ENCODE measurements around the gene C16orf78.

C16orf78 gene

GRCh38 chr16:49410226-49410625 lies 36.6 kb downstream of the C16orf78 start:
- CTCF ChIA-PET: interaction anchor here (1.2 to 3.4 kb wide), 4 partner anchors 10 to 512 kb away, joined by 3 to 15 read pairs (median 3); no protein-coding TSS in a partner anchor
- TF ChIP-seq, protein P1, sequence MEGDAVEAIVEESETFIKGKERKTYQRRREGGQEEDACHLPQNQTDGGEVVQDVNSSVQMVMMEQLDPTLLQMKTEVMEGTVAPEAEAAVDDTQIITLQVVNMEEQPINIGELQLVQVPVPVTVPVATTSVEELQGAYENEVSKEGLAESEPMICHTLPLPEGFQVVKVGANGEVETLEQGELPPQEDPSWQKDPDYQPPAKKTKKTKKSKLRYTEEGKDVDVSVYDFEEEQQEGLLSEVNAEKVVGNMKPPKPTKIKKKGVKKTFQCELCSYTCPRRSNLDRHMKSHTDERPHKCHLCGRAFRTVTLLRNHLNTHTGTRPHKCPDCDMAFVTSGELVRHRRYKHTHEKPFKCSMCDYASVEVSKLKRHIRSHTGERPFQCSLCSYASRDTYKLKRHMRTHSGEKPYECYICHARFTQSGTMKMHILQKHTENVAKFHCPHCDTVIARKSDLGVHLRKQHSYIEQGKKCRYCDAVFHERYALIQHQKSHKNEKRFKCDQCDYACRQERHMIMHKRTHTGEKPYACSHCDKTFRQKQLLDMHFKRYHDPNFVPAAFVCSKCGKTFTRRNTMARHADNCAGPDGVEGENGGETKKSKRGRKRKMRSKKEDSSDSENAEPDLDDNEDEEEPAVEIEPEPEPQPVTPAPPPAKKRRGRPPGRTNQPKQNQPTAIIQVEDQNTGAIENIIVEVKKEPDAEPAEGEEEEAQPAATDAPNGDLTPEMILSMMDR (IDR thresholded peaks at IDR 0.05; ENCODE audit: control extremely low read depth, extremely low read depth, low read depth, missing control alignments): no peak
- DNase-seq (ENCODE audit: extremely low spot score): no peak
- POLR2A ChIA-PET: no interaction called here

- ChIA-PET CTCF (interaction anchor here (1.2 to 3.4 kb wide), 3 partner anchors 13 to 182 kb away, joined by 3 to 15 read pairs (median 4); no protein-coding TSS in a partner anchor), POLR2A (interaction anchor here (0.5 kb wide), 1 partner anchor 475 kb away, joined by 4 read pairs; no protein-coding TSS in a partner anchor)
- no peak for DNase-seq (ENCODE audit: extremely low spot score)
- TF ChIP-seq, protein P1 (IDR thresholded peaks at IDR 0.05; ENCODE audit: control extremely low read depth, extremely low read depth, low read depth, missing control alignments): no peak
These were observed 37.7 kb downstream of the C16orf78 start for GRCh38 chr16:49411121-49411970.

DNA sequence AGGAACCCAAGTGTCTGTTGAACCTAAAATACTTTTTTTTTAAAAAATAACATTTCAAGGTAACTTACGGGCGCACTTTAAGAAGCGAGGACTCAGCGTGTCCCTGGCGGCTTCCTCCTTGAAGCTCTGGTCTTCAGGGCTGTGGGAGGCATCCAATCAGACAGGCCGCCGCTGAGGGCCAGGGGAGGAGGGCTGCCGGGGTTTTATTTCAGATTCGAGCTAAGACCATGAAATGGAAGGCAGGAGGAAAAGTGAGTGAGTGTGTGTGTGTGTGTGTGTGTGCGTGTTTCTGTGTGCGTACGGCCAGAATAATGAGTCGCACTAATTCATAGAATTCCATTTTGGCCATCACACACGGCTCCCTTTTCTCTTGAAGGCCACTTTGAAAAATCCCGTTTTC lies 41.1 kb downstream of the C16orf78 start:
- TF ChIP-seq, protein P1 (IDR thresholded peaks at IDR 0.05; ENCODE audit: control extremely low read depth, extremely low read depth, low read depth, missing control alignments): no peak
- DNase-seq (ENCODE audit: extremely low spot score): no peak
- ChIA-PET CTCF (no interaction called here), POLR2A (no interaction called here)

- TF ChIP-seq, protein P1 (IDR thresholded peaks at IDR 0.05; ENCODE audit: control extremely low read depth, extremely low read depth, low read depth, missing control alignments): no peak
- ChIA-PET POLR2A (no interaction called here), CTCF (no interaction called here)
- DNase-seq (ENCODE audit: extremely low spot score): no peak
These were observed 41.5 kb downstream of the C16orf78 start for GRCh38 chr16:49415083-49415482.

DNA sequence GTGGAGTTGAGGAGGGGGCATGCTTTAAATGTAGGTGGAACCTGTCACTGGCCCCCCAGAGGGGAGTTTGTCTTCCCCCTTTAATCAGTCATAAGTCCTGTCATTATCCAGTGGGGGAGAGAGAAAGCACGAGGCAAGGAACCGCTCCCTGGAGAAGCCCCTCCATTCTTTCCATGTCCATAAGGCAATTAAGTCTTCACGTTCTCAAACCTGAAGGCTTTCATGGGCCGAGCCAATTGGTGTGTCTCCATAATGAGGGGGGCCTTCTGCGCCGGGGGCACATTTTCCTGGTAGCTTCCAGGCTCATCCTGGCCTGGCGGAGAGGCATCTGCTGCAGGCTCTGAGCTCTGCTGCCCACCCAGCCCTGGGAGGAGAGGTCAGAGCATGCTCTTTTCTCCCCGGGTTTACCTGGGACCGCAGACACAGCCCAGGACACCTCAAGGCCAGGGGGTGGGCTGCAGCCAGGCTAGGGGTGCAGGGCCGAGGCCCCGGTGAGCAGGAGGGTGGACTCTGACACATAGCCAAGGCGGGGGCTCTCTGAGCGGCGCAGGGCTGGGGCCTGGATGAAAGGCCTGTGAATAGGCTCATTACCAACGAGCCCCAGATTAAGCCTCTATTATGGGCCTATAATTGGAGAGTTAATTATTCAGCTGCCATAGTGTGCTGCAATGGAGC lies 42.5 kb downstream of the C16orf78 start:
- ChIA-PET POLR2A (no interaction called here), CTCF (no interaction called here)
- TF ChIP-seq, protein P1 (IDR thresholded peaks at IDR 0.05; ENCODE audit: control extremely low read depth, extremely low read depth, low read depth, missing control alignments): no peak
- no peak for DNase-seq (ENCODE audit: extremely low spot score)

GRCh38 chr16:49417354-49417753 lies 43.8 kb downstream of the C16orf78 start:
- ChIA-PET POLR2A (no interaction called here), CTCF (interaction anchor here (0.9 kb wide), 1 partner anchor 9 kb away, joined by 8 read pairs; no protein-coding TSS in a partner anchor)
- TF ChIP-seq, protein P1 (IDR thresholded peaks at IDR 0.05; ENCODE audit: control extremely low read depth, extremely low read depth, low read depth, missing control alignments): no peak
- no peak for DNase-seq (ENCODE audit: extremely low spot score)

Measured in GM10248 (cell line).